Measurements from ENCODE around the gene SLC9A9.
"Not testable (repeated sequence)": the region's sequence is repeated elsewhere in the genome, so short reads cannot be mapped to it uniquely, and the experiment has no call there.

SLC9A9 gene

GRCh38 chr3:143811602-143812001 lies 36.7 kb downstream of the SLC9A9 start:
- no peak for DNase-seq
- Histone ChIP-seq H3K27ac (no peak overlapping the region), H3K9me3 (ENCODE audit: severe bottlenecking) (no peaks in the 10 kb centered on the region), H3K4me3 (ENCODE audit: low read depth, low read length) (no peak overlapping the region), H3K27me3 (ENCODE audit: insufficient read depth, low read depth, severe bottlenecking) (no peaks in the 10 kb centered on the region), H3K36me3 (no peaks in the 10 kb centered on the region)
- TF ChIP-seq CTCF (IDR thresholded peaks at IDR 0.05; ENCODE audit: low read depth, low read length): no peak

- Histone ChIP-seq H3K27ac (no peak overlapping the region), H3K4me3 (ENCODE audit: low read depth, low read length) (no peak overlapping the region), H3K27me3 (ENCODE audit: insufficient read depth, low read depth, severe bottlenecking) (no peaks in the 10 kb centered on the region), H3K9me3 (ENCODE audit: severe bottlenecking) (no peaks in the 10 kb centered on the region), H3K36me3 (no peaks in the 10 kb centered on the region)
- no peak for DNase-seq
- TF ChIP-seq CTCF (IDR thresholded peaks at IDR 0.05; ENCODE audit: low read depth, low read length): no peak
These were observed 37.4 kb downstream of the SLC9A9 start for GRCh38 chr3:143810953-143811265.

GRCh38 chr3:143810166-143810952 lies 37.9 kb downstream of the SLC9A9 start:
- Histone ChIP-seq H3K9me3 (ENCODE audit: severe bottlenecking) (no peaks in the 10 kb centered on the region), H3K4me3 (ENCODE audit: low read depth, low read length) (no peak overlapping the region), H3K27ac (no peak overlapping the region), H3K36me3 (no peaks in the 10 kb centered on the region), H3K27me3 (ENCODE audit: insufficient read depth, low read depth, severe bottlenecking) (no peaks in the 10 kb centered on the region)
- TF ChIP-seq CTCF (IDR thresholded peaks at IDR 0.05; ENCODE audit: low read depth, low read length): no peak
- no peak for DNase-seq

GRCh38 chr3:143809121-143809621 lies 39.1 kb downstream of the SLC9A9 start:
- no peak for DNase-seq
- no peak overlapping the region for H3K4me3 ChIP-seq (ENCODE audit: low read depth, low read length)
- no peak for TF ChIP-seq CTCF (IDR thresholded peaks at IDR 0.05; ENCODE audit: low read depth, low read length)
- H3K27ac ChIP-seq: no peak overlapping the region
- no peaks in the 10 kb centered on the region for H3K36me3 ChIP-seq
- no peaks in the 10 kb centered on the region for H3K9me3 ChIP-seq (ENCODE audit: severe bottlenecking)
- H3K27me3 ChIP-seq (ENCODE audit: insufficient read depth, low read depth, severe bottlenecking): no peaks in the 10 kb centered on the region

GRCh38 chr3:143808030-143808429 lies 40.2 kb downstream of the SLC9A9 start:
- Histone ChIP-seq H3K36me3 (no peaks in the 10 kb centered on the region), H3K4me3 (ENCODE audit: low read depth, low read length) (no peak overlapping the region), H3K27ac (no peak overlapping the region), H3K27me3 (ENCODE audit: insufficient read depth, low read depth, severe bottlenecking) (no peaks in the 10 kb centered on the region), H3K9me3 (ENCODE audit: severe bottlenecking) (no peaks in the 10 kb centered on the region)
- no peak for TF ChIP-seq CTCF (IDR thresholded peaks at IDR 0.05; ENCODE audit: low read depth, low read length)
- DNase-seq: no peak

- Histone ChIP-seq H3K4me3 (ENCODE audit: low read depth, low read length) (no peak overlapping the region), H3K9me3 (ENCODE audit: severe bottlenecking) (no peaks in the 10 kb centered on the region), H3K36me3 (no peaks in the 10 kb centered on the region), H3K27me3 (ENCODE audit: insufficient read depth, low read depth, severe bottlenecking) (no peaks in the 10 kb centered on the region), H3K27ac (no peak overlapping the region)
- DNase-seq: no peak
- TF ChIP-seq CTCF (IDR thresholded peaks at IDR 0.05; ENCODE audit: low read depth, low read length): no peak
These were observed 42.2 kb downstream of the SLC9A9 start for GRCh38 chr3:143806038-143806437.

GRCh38 chr3:143805476-143805875 lies 42.8 kb downstream of the SLC9A9 start:
- H3K27ac ChIP-seq: not testable (repeated sequence)

GRCh38 chr3:143801046-143801445 lies 47.2 kb downstream of the SLC9A9 start:
- H3K36me3 ChIP-seq; DNase-seq; H3K4me3 ChIP-seq (ENCODE audit: low read depth, low read length); H3K27me3 ChIP-seq (ENCODE audit: insufficient read depth, low read depth, severe bottlenecking); H3K9me3 ChIP-seq (ENCODE audit: severe bottlenecking); H3K27ac ChIP-seq: not testable (repeated sequence)

More at GRCh38 chr3:143805476-143805875, 42.8 kb downstream of the SLC9A9 start:
- H3K27me3 ChIP-seq (ENCODE audit: insufficient read depth, low read depth, severe bottlenecking); DNase-seq; H3K4me3 ChIP-seq (ENCODE audit: low read depth, low read length); H3K9me3 ChIP-seq (ENCODE audit: severe bottlenecking); H3K36me3 ChIP-seq: not testable (repeated sequence)
